GM12878 (cell line): Measurements from ENCODE around the gene C11orf97. TPM values are rescaled to one million over a fixed set of nuclear protein-coding genes. Genes with fewer than 3 reads are reported as not detected.

Experiments
- JUND ChIP-seq: IDR thresholded peaks from 2 replicates; pipeline ENCODE4 v1.6.1; 2012; ENCODE audit warnings: low read depth, mild to moderate bottlenecking, low read length, improper control_type of control experiment, moderate library complexity
- KLF5 ChIP-seq: fragments of 450-650 bp; IDR thresholded peaks from 2 replicates; pipeline ENCODE4 v1.6.1; 2014; ENCODE audit warnings: mild to moderate bottlenecking; ENCODE audit not compliant: partially characterized antibody
- MTA2 ChIP-seq: fragments of 450-650 bp; IDR thresholded peaks from 2 replicates; pipeline ENCODE4 v1.6.1; 2016; ENCODE audit warnings: low read depth, mild to moderate bottlenecking, moderate library complexity
- MYB ChIP-seq: fragments of 150-350 bp; IDR thresholded peaks from 2 replicates; pipeline ENCODE4 v1.6.1; 2014; ENCODE audit warnings: mild to moderate bottlenecking, low read depth, low read length, borderline replicate concordance
- NFXL1 ChIP-seq: fragments of 450-650 bp; IDR thresholded peaks from 2 replicates; pipeline ENCODE4 v1.6.1; 2017; ENCODE audit warnings: antibody characterized with exemption, mild to moderate bottlenecking, borderline replicate concordance
- RUNX3 ChIP-seq: IDR thresholded peaks from 2 replicates; pipeline ENCODE4 v1.6.1; 2012; ENCODE audit warnings: low read length, inconsistent platforms
- STAT3 ChIP-seq: IDR thresholded peaks from 2 replicates; pipeline ENCODE4 v1.6.1; 2011; ENCODE audit warnings: low read depth, low read length, improper control_type of control experiment
- ZBED1 ChIP-seq: IDR thresholded peaks from 2 replicates; pipeline ENCODE4 v1.6.1; 2016; ENCODE audit warnings: borderline replicate concordance
- ZNF687 ChIP-seq: fragments of 450-650 bp; IDR thresholded peaks from 2 replicates; pipeline ENCODE4 v1.6.1; 2017; ENCODE audit warnings: mild to moderate bottlenecking, moderate library complexity
- polyA plus RNA-seq, 11 experiments: library from polyadenylated mRNA; depleted of rRNA in 4 of 11; unstranded in 6 of 11; stranded (reverse) in 5 of 11; fragments of >200 nt; fragmentation: Nextera tagmentation in 4 of 11; fragmentation: Illumina TruSeq in 1 of 11; extraction: Ambion mirVana in 4 of 11; extraction: Trizol in 1 of 11; gene quantifications; 1 replicate in 1 of 11; 2 replicates in 10 of 11; pipeline versions ENCODE4 v1.2.1 to v1.2.3, GENCODE V29; 2011 to 2016; ENCODE audit warnings: inconsistent platforms in 2 of 11, missing spikeins in 2 of 11, low read depth in 1 of 11
- total RNA-seq, 4 experiments: library from RNA; depleted of rRNA in 3 of 4; stranded (reverse); fragments of >200 nt in 3 of 4; fragmentation: Illumina TruSeq in 1 of 4; extraction: Trizol in 1 of 4; gene quantifications; 2 replicates each; pipeline versions ENCODE4 v1.2.1 to v1.2.3, GENCODE V29; 2013 to 2021
- TF ChIP-seq, protein P1 (sequence below): fragments of 450-650 bp; IDR thresholded peaks from 2 replicates; pipeline ENCODE4 v1.6.1; 2016; ENCODE audit warnings: mild to moderate bottlenecking, moderate library complexity, borderline replicate concordance

Gene C11orf97
- total and polyA plus RNA-seq, 10 of the 15 experiments (the other 5 are each of a cell fraction or from before 2014, with no cell fraction given) = not detected

- TF ChIP-seq NFXL1 (no peak), MTA2 (no peak), RUNX3 (no peak), STAT3 (no peak), MYB (no peak), ZNF687 (no peak), KLF5 (no peak), JUND (no peak), ZBED1 (no peak)
- TF ChIP-seq, protein P1, sequence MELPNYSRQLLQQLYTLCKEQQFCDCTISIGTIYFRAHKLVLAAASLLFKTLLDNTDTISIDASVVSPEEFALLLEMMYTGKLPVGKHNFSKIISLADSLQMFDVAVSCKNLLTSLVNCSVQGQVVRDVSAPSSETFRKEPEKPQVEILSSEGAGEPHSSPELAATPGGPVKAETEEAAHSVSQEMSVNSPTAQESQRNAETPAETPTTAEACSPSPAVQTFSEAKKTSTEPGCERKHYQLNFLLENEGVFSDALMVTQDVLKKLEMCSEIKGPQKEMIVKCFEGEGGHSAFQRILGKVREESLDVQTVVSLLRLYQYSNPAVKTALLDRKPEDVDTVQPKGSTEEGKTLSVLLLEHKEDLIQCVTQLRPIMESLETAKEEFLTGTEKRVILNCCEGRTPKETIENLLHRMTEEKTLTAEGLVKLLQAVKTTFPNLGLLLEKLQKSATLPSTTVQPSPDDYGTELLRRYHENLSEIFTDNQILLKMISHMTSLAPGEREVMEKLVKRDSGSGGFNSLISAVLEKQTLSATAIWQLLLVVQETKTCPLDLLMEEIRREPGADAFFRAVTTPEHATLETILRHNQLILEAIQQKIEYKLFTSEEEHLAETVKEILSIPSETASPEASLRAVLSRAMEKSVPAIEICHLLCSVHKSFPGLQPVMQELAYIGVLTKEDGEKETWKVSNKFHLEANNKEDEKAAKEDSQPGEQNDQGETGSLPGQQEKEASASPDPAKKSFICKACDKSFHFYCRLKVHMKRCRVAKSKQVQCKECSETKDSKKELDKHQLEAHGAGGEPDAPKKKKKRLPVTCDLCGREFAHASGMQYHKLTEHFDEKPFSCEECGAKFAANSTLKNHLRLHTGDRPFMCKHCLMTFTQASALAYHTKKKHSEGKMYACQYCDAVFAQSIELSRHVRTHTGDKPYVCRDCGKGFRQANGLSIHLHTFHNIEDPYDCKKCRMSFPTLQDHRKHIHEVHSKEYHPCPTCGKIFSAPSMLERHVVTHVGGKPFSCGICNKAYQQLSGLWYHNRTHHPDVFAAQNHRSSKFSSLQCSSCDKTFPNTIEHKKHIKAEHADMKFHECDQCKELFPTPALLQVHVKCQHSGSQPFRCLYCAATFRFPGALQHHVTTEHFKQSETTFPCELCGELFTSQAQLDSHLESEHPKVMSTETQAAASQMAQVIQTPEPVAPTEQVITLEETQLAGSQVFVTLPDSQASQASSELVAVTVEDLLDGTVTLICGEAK = no peak
Measured at GRCh38 chr11:94526645-94527438, 14.6 kb downstream of the C11orf97 start (continued).
